NCI-H146 treated with DMSO at 0.1 percent for 48 hours (cell line): Measurements from ENCODE around the gene PLCB2.

Experiments
- DNase-seq: peaks from one replicate; lab custom pipeline; 2025; ENCODE audit not compliant: unreplicated experiment; lab: John Stamatoyannopoulos, UW

The PLCB2 gene

DNA sequence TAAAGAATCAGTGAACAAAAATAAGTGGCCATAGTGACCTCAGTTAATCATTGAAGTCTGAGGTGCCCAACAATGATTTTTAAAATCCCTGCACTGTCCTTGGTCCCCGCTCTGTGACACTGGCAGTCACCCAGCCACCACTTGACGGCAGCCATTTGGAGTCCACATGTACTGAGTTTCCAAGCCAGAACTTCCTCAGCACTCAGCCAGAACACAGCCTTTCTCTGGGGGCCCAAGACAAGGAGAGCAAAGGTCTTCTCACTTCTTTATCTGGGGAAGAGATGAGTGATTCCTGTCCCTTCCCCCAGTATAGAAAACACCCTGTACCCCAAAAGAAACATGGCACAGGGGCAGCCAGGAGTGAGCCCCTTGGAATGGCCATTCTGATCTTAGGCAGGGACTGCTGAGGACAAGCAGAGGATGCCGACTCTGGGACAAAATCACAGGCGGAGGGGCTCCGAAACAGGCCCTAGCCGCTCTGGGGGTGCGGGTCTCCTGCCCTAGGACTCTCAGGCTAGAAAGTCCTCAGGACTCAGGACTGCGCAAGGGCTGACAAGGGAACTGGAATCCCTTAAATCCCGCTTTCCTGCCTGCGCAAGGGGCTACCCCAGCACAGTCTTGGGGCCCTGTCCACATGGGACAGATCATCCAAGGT, 56.1 kb downstream of the PLCB2 start:
- DNase-seq: no peak

DNA sequence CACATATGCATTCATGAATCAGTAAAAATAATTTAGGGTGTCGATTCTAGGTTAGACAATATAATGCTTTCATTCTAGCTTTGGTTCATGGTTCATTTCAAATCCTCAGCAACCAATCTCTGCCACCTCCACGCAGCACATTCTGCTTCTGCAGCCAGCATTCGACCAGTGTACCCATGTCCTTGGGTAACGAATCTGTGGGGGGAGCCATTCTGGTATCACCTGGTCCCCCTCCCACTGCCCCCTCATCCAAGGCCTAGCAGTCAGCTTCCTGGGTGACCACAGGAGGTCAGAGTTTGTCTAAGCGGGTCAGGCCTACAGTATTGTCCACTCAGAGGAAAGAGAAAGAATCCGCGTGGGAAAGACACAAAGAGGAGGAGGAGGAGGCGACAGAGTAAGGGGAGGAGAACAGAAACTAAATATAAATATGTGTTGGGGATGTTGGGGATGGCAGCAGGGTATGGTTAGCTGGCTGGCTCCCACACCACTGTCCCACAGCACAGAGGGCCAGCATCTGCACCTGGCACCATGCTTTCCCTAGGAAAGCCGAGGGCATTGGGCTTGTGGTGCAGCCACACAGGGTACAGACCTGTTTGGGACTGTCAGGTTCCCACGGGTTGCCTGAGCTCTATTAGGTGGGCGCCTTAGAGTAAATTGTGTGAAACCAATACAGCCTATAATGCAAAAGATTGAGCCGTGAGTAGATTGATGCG, 56.8 kb downstream of the PLCB2 start:
- no peak for DNase-seq

DNA sequence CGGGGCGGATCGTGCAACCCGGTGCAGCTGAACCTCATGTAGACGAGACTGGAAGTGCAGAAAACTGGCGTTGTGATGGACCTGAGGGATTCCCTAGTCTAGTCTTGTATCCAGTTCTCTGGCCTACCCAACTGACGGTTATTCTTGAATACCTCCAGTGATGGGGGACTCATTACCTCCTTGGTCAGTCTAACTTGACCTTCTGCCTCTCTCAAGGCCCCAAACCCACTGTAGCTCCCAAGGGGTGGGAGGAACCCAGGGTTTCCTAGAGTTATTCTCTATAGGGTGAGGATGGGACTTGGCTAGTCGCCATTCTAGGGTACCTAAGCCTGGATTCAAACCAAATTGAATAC, 57.5 kb downstream of the PLCB2 start:
- DNase-seq: no peak

DNA sequence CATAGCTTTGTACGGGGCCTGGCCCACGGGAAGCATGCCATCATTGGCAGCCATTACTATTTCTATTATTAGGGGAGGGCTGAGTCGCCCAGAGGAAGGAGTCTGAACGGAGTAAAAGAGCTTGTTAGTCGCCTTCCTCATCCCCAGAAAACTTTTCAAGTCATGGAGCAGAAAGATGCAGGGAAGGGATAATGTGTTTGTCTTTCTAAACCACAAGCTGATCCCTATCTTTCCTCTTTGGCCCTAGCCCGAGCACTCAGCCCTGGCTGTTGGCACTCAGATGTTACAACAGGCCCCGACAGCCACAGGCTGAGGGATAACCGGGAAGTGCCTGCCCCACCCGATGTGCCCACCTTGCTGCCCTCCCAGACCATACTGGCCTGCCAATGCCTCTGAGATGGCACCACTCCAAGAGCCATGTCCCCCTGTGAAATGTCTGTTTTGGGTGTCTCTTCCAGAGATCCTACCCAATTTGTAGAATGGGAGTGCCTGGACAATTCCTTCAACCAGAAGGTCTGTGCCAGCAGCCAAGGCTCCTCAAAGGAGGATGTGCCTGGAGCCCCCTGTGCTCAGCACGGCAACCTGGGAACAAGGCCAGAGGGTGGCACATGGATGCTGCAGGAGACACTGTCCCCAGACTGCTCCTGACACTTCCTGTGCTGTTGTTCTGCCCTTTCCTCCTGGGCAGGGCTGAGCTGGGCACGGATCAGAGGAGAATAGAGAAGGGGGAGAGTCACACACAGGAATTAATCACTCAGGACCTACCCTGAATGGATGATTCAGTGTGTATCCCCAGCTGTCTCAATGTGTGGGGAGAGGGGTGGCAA, 58.0 kb downstream of the PLCB2 start:
- no peak for DNase-seq

DNA sequence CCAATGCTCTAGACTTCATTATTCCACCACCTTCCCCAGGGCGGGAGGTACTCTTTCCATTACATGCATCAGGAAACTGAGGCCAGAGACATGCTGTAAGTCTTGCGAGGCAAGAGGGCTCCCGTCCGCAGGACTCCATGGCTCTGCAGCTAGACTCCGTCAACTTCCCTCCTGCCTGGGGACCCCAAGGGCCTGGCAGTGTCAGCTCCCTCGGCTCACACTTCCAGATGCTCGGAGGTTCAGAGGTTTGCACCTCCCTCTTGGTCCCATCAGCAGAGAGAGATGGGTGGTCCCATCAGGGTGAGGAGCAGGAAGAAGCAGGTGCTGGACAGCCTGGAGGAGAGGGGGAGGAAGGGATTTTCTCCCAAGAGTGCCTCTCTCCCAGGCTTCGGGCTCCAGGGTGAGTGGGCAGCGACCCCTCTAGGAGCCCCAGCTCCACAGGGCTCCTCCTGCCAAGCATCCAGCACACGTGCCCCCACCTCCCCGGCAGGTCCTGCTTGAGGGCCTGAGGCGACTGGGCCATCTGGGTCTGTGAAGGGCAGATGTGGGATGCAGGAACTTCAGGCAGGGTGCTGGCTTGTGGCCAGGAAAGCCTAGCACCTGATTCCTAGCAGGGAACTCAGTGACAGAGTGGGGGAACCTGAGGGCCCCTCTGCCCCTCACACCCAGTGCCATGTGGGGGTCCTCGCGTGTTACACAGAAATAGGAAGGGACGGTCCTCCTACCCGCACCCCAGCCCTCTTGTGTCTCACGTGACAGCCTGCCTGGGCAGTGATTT, 59.5 kb downstream of the PLCB2 start:
- no peak for DNase-seq

DNA sequence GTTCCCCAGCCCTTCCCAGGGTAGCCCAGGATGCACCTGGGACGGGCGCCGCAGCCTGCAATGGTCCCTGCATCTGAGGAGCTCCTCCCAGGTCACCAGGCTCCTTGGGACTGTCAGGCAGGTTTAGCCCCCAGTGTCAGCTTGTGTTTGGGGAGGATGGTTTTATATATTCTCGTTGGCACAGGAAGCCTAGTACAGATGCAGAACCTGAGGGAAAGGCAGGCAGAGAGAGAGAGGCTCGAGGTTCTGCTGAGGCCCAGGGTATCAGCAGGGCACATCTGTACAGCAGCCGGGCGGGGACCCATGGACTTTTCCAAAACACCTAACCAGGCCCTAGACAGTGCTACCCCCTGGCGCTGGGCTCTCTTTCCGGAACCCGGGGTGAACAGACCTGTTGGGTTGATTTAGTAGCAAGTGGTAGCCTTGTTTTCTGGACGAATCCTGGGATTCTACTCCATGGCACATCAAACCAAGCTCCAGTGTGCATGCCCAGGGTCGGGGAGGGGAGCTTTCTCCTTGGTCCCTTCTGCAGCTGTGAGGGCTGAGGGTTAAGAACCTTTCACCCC, 60.2 kb downstream of the PLCB2 start:
- no peak for DNase-seq

DNA sequence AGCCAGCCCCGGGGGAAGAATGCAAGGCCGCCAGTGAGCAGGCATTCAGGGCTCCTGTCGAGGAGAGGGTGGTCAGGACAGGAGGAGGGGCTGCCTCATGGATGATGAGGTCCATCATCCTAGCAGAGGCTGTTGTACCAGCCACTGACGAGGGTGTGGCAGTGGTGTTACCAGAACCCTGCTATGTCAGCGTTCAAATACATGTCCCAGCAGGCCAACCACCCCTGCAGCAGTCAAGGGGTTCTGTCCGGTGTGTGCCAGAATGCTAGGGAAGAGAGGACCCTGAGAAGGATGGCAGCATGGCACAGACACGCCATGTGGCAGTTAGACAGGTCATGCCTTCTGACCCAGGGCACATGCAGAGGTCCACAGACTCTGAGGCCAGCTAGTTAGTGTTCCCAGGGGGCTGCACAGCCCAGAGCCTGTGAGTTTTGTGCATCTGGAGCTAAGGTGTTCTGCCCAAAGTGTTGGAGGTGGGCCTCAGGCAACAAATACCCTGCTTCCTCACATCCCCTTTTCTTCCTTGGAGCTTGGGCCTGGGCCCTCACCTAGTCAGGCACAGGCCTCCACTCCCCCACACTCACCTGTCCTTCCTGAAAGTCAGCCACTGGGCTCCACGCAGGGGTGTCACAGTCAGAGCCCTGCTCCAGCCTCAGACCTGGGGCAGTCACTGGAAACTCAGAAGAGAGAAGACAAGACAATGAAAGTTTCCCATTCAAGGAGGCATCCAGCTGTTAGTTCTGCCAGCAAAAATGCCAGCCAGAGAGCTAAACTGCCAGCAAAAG, 61.0 kb downstream of the PLCB2 start:
- DNase-seq: no peak

DNA sequence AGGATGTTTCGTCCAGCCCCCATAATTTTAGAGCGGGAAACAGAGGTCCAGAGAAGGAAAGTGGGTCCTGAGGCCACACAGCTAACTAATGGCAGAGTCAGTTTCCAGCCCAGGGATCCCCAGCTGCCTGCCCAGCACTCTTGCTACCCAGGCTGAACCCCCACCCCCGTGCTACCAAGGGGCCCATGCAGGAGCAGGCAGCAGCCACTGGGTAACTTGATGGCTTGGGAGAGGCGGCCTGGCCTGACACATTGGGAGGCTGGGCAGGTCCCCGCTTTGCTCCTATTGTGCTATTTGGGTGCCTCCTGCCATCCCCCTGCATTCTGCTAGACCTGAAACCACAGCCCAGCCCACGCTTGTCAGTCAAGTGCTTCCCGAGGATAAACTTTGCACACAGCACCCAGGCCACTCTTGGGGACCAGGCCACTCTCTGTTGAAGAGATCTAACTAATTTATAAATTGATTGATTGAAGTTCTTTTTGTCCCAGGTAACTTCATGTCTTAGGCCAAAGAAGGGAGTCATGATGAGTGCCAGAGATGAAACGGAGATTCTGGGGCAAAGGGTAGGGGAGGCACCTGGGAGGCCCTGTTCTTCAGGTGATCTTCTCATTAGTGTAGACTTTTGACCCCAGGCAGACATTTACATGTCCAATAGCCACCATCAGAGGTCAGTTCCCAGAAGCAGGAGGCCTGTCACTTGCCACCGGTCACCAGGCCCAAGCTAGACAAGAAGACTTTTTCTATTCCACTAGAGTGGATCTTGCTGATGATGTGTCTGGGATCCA, 61.9 kb downstream of the PLCB2 start:
- no peak for DNase-seq

DNA sequence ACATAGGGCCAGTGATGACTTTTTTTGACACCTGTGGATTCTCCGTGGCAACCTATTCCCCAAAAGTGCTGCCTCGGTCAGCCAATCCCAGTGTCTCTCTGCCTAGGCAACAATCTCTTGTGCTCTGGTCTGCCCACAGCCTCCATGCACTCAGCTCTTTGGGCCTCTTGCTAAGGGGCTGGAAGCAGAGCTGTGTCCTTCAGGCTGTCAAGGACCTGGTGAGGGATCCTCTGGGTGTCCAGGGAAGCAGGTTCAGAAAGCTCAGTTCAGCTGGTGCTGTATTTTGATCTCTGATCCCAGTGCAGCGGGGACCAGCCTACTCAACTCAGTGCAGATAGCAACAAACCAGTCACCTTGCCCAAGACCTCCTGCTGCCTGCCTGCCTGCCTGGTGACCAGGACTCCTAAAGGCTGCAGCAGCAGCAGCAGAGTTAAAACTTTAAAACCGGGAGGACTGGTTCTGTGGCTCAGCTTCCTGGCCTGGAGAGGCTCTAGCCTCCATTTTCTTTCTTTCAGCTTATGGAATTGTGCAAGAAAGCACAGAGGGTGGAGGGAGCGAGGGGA, 62.7 kb downstream of the PLCB2 start:
- DNase-seq: no peak

DNA sequence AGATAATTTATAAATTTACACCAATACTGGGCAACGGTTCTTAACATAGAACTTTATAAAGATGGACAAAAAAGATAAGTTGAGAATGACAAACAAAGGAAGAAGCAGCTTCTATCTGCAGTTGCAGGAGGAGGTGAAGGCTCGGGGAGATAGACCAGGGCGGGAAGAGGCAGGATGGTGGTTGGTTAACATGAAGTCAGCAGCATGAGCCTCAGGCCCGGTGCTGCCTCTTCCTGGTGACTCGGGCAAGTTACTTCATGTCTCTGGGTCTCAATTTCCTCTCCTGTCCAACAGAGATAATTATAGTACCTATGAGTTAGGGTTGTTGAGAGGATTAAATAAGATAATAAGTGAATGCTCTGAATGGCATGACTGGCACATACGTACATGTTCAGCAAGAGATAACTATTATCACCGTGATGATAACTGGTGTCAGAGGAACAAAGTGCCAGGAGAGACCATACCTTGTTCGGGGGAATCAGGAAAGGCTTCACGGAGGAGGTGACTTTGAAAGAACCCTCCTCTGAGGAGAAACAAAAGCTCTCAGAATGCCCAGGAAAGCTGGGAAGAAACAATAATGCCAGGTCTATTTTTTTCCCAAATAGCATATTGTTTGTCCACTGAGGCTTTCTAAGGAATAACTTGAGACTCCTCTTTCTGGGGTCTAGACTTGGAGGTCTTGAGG, 64.5 kb downstream of the PLCB2 start:
- DNase-seq: no peak

DNA sequence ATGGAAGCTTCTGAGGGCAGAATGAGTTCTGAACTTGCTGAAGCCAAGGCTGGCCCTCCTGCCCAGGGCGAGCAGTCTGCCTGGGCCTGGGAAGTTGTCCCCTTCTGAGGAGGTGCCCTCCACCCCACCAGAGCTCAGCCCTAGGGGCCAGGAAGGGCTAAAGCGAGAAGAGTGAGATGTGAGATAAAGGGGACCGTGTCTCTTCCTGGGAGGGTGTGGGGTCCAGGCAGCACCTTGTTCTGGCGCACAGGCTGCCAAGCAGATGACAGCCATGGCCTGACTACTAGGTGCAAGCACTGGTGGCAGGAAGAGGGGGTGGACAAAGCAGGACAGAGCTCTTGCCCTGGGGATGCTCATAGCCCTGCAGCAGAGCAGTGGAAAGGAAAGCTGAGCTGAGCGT, 65.1 kb downstream of the PLCB2 start:
- DNase-seq: no peak

DNA sequence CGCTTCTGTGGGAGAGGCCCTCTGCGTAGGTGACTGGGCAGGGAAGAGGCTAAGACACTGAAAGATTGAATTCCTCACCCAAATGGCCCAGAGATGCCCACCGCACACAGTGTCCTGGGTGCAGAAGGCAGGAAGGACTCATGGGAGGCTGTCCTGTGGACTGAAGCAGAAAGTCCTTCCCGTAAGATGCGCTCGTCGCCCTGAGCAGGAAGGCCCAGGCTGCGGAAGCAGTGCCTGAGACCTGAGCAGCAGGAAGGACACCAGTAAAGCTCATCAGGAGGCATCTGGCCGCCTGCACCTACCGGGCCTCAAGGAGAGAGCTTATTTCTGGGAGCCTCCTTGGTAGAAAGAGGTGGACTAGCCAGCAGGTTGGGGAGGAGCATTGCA, 65.5 kb downstream of the PLCB2 start:
- DNase-seq: no peak

DNA sequence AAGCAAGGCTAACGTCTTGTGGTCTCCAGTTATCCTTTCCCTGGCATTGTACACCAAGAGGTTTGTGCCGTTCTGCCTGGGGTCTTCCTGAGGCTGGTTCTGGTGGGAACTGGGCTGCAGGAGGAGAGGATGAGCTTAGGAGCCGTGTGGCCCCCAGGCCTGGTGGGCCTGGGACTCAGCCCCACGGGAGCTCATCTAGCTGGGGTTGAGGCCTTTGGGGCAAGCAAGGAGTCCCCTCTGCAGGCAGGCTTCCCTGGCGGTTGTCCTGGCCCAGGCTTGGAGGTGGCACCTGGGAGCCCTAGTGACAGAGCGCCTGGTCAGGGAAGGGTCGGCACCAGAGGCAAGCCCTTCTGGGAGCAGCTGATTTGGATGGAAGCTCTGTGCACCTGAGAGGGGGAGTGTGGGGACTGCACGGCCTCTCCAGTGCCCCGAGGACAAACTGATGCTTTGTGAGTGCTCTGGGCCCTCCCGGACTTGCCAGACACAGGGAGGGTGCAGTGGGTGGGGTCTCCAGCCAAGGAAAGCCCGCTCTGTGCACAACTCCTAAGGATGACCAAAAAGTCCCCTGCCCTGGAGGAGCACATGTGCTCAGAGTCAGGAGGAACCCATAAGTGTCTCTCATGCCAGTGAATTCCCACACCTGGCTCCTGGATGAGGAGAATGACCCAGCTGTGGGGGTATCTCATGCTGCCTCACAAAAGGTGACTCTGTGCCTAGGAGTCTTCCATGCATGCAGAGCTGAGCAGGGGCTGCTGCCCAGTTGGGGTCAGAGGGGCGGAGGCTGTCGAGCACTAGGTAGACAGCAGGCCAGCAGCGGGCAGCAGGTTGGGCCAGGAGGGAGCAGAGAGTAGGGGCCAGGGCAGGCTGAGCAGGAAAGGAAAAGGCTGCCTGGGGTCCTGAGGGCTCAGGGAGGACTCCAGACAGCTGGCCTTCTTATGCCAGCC, 66.2 kb downstream of the PLCB2 start:
- no peak for DNase-seq

DNA sequence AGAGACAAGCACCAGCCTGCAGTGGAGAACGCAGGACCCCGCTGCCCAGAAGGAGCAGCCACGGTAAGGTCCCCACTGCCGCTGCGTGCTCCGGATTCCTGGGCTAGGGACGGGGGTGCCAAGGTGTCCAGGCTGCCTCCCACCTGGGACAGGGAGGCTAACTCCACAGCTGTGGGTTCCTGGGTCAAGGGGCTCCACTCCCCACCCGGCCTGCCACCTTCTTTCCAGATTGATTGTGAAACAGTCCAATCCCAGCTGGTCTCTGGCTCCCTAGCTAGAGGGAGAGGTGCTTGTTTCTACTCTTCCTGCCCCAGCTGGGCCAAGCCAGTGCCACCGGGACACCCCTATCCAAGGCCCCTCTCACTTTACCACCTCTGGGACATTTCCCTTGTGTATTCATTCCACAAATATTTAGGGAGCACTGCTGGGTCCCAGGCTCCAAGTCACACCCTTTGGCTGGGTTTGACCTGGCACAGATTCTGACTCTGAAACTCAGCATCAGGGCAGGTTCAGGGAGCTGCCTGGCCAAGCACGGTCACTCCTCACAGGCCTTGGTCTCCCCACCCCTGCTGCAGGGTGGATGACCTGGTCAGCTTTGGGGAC, 67.0 kb downstream of the PLCB2 start:
- no peak for DNase-seq

DNA sequence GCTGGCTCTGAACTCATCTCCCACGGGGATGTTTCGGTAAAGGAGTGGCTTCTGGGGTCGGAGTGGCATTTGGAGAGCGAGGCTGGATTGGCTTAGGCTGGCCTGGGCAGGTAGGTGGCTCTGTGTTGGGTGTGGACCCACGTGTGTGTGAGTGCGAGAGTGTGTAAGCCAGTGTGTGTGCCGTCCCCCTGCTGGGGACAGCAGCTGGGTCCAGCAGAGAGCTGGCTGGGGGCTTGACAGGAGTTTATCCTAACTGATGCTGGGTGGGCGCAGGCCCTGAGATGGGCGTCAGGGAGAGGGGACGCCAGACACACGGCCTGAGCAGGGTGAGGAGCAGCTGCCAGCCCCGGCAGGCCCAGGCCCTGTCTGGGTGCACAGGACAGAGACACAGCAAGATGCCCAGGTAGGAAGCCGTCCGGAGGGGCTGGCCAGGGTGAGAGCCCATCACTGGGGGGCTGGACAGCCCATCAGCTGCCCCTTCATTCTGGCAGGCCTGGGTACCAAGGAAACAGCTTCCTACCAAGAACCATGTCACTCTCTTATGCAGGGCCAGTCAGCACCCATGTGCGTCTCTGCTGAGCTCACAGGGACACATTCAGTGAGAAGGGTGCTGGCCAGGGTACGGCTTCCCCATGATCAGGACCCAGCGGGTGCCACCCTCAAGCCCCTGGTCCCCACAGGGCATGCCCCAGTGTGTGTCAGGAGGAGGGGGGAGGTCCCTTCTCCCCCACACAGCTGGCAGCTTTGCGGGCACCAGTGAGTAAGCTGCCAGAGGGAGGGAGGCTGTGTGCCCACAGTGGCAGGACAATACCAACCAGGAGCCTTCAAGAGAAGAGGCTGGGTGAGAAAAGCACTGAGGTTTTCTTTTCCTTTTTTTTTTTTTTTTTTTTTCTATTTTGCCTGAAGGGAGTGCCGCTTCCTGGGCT, 67.8 kb downstream of the PLCB2 start:
- DNase-seq: no peak

DNA sequence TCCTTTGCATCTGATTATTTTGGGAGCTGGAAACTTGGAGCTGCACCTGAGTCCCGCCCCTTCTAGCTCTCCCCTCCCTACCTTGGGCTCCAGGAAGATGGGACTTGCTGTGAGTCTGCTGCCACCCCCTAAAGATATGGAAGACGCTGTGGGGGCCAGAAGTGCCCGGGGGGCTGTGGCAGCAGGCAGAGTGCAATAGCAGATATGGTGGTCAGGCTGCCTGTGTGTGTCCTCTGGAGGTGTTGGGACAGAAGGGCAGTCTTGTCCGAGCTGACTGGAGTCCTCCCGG, 68.4 kb downstream of the PLCB2 start:
- no peak for DNase-seq
